OCI-LY7 (cell line): ENCODE measurements around the gene GOLGA6L10.

Source experiments
- EZH2phosphoT487 ChIP-seq: fragments of 200-600 bp; sonication (generic); IDR thresholded peaks from 2 replicates; pipeline ENCODE4 v1.6.1; 2018; ENCODE audit warnings: low read depth, borderline replicate concordance, mild to moderate bottlenecking, mixed run types, antibody characterized with exemption, low read length, moderate library complexity, mixed read lengths
- TF ChIP-seq, protein P1 (sequence below): fragments of 200-600 bp; sonication (generic); conservative IDR thresholded peaks from 2 replicates; pipeline ENCODE4 v1.5.1; 2014; ENCODE audit warnings: mild to moderate bottlenecking, antibody characterized with exemption, low read length, moderate library complexity, mixed read lengths

DNA sequence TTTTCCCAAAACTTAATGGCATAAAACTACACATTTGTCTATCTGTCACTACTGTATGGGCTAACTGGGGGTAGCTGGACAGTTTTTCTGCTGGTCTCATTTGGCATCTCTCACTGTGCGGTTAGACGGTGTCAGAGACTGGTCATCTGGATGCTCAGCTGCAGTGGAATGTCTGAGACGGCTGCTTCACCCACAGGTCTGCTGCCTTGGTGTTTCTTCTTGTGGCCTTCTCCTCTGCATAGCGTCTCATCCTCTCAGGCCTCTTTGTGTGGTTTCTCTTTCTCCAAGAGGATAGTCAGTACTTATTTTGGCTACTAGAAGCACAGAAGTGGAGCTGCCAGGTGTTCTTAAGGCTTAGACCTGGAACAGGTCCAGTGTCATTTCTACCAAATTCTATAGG, 44.4 kb upstream of the GOLGA6L10 start:
- TF ChIP-seq, protein P1, sequence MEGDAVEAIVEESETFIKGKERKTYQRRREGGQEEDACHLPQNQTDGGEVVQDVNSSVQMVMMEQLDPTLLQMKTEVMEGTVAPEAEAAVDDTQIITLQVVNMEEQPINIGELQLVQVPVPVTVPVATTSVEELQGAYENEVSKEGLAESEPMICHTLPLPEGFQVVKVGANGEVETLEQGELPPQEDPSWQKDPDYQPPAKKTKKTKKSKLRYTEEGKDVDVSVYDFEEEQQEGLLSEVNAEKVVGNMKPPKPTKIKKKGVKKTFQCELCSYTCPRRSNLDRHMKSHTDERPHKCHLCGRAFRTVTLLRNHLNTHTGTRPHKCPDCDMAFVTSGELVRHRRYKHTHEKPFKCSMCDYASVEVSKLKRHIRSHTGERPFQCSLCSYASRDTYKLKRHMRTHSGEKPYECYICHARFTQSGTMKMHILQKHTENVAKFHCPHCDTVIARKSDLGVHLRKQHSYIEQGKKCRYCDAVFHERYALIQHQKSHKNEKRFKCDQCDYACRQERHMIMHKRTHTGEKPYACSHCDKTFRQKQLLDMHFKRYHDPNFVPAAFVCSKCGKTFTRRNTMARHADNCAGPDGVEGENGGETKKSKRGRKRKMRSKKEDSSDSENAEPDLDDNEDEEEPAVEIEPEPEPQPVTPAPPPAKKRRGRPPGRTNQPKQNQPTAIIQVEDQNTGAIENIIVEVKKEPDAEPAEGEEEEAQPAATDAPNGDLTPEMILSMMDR, result no peak
- TF ChIP-seq EZH2phosphoT487, result no peak
